ENCODE data around the gene RAD9A.

Gene RAD9A

DNA sequence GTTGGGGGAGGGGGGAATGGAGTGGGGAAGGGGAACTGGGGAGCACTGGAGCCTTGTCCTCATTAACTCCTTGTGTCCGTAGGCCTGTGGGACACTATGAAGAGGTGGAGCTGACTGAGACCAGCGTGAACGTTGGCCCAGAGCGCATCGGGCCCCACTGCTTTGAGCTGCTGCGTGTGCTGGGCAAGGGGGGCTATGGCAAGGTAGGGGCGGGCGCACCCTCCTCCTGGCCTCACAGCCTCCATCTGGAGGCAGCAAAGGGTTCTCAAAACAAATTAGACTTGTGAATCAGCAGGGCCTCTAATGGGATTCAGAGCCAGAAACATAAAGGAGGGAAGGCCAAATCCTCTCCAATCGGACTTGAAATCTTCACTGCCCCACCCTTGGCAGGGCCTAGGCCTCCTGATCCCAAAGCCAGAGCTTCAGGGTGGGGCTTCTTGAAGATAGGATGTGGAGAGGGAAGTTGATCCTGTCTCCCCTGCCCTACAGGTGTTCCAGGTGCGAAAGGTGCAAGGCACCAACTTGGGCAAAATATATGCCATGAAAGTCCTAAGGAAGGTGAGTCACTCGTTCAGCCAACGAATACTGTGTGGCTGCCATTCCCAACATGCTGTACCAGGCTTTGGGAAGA is 37.4 kb downstream of the RAD9A start:
- no peak for DNase-seq

DNA sequence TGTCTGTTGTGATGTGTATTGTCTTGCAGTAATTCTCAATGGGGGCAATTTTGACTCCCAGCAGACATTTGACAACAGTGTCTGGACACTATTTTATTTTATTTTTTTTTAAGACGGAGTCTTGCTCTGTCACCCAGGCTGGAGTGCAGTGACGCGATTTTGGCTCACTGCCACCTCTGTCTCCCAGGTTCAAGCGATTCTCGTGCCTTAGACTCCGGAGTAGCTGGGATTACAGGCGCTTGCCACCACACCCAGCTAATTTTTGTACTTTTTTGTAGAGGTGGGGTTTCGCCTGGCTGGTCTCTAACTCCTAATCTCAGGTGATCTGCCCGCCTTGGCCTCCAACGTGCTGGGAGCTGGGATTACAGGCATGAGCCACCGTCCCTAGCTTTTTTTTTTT is 37.9 kb downstream of the RAD9A start:
- DNase-seq, result no peak

DNA sequence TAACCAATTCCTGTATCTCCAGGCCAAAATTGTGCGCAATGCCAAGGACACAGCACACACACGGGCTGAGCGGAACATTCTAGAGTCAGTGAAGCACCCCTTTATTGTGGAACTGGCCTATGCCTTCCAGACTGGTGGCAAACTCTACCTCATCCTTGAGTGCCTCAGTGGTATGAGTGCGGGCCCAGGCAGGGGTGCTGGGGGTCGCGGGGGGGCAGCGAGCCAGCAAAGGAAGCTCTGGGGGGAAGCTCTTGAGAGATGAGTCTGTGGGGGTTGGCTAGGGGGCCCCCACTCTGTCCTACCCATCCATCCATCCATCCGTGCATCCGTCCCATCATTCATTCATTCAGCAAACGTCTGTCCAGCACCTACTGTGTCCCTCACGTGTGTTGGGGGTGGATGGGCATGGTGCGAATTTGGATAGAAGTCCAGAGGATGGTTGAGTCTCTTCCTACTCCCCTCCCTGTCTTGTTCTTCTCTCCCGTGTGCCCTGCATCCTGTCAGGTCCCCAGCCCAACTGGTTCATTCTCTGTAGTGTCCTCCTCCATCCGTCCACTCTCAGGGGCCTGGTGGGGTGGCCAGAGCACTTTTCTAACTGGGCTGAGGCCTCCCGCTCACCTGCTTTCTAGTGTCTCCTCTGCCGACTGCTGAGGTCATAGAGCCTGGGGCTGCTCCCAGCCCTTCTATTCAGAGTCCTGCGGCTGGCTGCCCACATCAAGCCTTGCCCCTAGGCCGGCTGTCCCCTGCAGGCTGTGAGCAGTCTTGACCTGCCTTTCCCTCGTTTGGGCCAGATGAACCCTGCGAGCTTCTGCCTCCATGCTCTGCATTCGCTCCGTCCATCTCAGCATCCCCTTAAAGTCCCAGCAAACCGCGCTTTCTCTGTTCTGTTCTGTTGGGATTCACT is 39.8 kb downstream of the RAD9A start:
- DNase-seq, result no peak

DNA sequence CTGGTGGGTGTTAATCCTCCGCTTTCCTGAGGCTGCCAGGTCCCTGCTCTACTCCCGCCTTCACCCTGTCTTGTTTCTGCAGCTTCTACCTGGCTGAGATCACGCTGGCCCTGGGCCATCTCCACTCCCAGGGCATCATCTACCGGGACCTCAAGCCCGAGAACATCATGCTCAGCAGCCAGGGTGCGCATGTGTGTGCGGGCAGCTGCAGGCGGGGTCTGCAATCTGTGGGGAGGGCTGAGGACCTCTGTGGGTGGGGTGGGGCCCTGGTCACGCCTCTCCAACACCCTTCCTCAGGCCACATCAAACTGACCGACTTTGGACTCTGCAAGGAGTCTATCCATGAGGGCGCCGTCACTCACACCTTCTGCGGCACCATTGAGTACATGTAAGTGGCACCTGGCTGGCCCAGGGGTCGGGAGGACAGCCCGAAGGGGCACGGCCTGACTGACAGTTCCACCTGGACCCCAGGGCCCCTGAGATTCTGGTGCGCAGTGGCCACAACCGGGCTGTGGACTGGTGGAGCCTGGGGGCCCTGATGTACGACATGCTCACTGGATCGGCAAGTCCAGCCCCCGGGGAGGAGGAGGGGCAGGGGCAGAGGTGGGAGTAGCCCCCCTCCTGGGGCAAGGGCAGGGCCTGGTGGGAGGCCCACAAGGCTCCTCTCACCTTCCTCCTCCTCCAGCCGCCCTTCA is 41.0 kb downstream of the RAD9A start:
- no peak for DNase-seq

DNA sequence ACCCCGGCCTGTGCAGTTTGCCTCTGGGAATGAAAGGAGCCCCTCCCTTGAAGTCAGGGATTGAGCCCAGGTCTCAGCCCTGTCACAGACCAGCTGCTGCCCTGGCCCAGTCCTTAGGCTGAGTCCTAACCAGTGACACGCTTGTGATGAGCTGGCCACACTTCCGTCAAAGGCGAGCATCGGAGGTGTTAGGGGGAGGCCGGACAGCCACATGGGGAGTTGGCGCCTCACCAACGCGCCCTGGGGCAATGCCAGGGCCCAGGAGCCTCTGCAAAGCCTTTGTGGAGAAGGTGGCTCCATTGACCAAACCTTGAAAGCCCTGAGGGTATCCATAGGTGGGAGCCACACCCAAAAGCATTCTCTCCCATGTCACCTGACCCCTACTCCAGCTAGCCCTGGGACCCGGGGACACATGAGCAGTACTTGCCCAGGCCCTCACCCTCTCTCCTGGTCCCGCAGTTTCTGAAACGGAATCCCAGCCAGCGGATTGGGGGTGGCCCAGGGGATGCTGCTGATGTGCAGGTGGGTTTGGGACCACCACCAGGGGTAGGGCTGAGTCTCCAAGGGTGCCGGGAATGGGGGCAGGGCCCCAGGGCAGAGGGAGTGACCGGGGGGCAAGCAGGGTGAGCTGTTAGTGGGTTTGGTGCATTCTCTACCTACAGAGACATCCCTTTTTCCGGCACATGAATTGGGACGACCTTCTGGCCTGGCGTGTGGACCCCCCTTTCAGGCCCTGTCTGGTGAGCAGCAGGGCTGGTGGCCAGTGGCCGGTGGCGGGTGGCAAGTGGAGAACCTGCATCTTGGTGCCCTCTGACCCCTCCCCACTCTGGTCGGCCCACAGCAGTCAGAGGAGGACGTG is 42.0 kb downstream of the RAD9A start:
- no peak for DNase-seq

DNA sequence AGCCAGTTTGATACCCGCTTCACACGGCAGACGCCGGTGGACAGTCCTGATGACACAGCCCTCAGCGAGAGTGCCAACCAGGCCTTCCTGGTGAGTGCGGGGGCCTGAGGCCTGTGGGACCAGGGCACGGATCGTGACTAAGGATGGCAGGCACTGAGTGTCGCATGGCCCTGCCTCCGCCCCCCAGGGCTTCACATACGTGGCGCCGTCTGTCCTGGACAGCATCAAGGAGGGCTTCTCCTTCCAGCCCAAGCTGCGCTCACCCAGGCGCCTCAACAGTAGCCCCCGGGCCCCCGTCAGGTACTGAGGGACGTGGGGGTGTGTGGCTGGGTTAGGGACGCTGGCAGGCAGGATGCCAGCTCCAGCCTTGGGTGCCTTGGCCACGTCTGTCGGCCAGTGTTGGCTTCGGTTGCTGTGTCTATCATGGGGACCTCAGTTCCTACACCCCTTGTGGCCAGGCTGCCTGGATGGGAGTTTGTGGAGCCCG is 42.7 kb downstream of the RAD9A start:
- DNase-seq, result no peak

DNA sequence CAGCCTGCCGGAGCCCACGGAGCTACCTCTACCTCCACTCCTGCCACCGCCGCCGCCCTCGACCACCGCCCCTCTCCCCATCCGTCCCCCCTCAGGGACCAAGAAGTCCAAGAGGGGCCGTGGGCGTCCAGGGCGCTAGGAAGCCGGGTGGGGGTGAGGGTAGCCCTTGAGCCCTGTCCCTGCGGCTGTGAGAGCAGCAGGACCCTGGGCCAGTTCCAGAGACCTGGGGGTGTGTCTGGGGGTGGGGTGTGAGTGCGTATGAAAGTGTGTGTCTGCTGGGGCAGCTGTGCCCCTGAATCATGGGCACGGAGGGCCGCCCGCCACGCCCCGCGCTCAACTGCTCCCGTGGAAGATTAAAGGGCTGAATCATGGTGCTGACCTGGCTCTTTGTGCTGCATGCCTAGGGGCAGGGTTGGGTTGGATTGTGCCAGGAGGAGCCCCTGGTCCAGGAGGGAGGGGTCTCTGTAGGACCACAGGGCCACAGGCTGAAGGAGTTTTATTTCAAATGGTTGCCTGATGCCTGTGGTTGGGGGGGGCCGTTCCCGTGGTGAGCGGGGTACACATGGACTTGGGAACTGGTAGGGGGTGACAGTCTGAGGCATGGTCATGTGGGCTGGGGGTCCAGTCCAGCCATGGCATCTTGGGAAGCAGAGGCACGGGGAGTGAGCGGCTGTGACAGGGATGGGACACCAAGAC is 43.4 kb downstream of the RAD9A start:
- no peak for DNase-seq

DNA sequence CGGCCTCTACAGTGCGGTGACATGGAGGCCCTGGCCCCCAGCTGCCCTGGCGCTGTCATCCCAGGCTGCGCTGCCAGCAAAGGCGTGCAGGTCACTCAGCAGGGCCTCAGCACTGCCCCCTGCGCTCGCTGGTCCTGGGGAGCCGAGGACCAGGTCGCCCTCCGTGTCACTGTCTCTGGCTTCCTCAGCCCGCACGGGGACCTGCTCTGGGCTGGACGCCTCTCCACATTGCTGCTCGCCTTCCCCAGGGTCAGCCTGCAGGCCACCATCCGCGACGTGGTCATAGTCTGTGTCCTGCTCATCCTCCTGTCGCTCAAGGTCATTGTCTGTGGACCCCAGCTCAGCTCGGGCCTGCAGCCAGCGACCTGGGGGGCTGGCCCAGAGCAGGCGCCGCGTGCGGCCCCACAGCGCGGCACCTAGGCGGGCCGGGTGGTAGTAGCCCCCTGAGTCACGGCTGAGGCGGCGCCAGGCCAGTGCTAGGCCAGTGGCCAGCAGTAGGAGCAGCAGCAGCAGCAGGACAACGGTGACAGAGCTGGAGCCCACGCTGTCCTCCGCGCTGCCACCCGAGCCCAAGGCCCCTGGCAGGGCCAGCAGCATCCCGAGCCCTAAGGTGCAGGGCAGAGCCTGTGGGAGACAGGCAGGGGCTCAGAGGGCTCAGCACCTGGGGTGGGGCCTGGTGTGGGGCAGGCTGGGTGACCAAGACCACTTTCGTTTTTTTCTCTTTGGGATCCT is 44.1 kb downstream of the RAD9A start:
- no peak for DNase-seq

DNA sequence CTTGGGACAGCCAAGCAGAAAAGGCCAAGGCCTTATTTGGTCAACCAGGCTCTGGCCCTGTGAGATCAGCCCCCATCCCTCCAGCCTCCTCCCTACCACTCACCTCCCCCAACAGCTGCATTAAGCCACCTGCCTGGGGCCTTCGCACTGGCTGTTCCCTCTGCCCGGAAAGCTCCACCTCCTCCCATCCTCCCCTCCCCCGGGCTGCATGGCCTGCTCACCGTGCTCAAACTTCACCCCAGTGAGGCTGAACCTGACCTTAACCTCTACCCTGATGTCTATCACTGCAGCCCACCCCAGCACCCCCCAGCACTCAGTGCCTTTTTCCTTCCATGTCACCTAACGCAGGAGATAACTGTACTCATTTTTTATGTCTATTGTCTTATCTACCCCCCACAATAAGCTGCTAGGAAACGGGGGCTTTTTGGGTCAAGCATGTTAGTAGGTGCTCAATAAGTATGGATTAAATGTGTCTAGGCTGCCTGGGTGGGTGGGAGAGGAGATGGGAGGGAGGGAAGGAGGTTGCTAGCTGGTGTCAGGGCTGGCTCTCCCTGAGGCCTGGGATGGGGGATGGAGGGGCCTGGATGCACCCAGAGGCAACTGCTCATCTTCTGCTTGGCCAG is 44.8 kb downstream of the RAD9A start:
- DNase-seq, result no peak

DNA sequence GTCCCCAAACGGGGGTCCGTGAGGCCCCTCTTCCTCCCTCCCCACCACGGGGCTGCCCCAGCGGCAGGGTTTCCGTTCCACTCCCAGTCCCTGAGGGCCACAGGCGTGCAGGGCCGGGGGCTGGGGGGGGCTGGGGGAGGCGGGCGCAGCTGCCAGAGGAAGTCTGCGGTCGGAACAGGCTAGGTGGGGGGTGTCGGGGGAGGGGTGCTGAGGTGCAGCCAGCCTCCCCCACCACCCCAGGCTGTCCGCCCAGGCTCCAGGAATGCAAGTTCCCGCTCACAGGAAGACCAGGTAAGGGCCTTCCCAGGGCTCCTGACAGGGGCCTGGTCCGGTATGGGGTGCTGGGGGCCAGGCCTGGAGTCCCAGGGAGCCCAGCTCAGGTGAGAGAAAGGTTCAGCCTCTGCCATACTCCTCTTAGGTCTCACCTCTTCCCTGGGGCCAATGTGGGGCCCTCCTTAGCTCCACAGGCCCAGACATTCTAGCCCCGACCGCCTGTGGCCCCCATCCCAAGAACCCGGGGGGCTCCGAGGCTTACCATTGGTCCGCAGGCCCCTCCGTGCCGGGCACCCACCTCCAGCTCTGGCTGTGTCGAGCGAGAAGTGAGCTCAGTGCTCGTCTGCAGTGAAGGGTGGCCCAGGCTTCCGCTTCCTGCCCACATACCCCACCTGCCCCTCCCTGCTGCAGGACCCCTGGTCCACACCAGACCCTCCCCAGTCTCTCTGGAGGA is 45.5 kb downstream of the RAD9A start, which contains the start of gene PTPRCAP:
TSS of gene PTPRCAP (minus strand) at position 601 of the 727 bp plus-strand sequence. CDS start at position 538, 63 bp downstream.
- DNase-seq, result no peak

DNA sequence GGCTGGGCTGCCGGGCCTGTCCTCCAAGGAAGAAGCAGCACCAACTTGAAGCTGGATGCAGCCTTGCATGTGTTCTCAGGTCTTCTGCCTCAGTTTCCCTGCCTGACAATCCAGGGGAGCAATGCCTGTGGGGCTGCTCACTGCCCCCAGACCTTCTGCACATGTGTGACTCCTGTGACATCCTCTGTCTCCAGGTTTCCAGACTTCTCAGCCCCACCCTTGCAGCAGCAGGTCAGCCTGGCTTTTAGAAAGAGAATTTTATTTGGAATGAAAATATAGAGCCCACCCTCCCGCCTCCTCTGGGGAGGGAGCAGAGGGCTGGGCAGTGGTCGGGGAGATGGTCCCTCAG is 46.0 kb downstream of the RAD9A start:
- no peak for DNase-seq

DNA sequence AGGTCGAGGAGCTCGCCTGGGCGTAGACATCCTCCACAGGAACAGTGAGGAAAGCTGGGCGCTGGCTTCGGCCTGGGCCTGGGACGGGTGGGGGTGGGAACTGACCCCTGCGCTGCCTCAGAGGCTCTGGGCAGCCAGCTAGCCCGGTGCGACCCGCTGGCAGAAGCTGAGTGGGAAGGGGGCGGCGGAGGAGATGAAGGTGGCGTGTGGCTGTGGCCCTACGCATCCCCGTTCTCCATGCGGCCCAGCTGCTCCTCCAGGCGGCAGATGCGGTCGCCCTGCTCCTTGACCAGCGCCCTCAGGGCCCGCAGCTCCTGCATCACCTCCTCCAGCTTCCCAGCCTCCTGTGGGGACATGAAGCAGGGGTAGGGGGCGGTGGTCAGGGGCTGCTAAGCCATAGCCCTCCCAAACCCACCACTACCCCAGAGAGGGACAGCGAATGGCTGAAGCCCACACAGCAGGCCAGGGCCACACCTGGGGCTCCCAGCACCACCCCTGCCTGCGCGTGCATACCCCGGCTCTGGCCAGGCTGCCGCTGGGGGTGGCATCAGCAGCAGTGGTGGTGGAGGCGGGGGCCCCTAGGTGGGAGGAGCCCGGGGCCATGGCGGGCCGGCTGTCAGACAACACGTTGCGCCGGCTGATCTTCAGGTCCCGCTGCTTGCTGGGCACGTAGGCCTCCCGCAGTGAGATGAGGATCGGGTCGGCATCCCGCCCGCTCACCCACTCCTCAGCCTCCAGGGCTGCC is 46.5 kb downstream of the RAD9A start:
- DNase-seq, result no peak

DNA sequence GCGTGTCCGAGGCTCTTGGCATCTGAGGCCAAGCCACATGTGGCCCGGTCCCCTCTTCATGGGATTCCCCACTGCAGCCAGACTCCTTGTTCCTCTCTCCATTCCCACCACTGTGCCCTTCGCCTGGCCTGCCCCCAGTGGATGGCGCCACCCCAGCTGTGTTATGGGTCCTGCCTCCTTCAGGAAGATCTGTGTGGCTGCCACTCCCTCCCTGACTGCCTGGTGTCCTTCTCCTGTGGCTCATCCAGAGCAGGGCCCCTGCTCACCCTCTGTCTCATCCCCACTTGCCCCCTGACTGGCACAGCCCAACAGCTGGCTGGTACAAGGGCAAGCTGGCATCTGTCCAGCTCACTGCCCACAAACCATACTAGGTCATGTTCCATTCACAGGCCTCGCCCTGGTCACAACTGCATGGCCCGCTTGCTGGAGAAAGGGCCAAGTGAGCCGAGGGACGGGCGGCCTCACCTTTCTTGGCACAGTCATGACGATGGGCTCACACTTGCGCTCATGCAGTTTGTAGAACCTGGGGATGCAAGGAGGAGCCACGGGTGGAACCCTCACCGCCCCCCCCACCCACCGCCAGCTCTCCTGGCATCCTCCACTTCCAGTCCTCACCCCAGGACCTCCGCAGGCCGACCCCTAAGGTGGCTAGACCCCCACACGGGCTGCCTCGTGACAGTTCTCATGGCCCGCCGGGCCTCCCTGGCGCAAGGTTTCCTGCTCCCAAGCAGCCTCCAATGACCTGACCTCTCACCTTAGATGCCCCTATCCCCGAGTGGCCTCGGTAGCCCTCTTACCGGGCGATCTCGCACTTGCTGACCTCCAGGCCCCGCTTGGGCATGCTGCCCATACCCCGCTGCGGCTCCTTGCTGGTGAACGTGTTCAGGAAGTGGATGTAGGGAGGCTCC is 47.8 kb downstream of the RAD9A start:
- DNase-seq, result no peak

DNA sequence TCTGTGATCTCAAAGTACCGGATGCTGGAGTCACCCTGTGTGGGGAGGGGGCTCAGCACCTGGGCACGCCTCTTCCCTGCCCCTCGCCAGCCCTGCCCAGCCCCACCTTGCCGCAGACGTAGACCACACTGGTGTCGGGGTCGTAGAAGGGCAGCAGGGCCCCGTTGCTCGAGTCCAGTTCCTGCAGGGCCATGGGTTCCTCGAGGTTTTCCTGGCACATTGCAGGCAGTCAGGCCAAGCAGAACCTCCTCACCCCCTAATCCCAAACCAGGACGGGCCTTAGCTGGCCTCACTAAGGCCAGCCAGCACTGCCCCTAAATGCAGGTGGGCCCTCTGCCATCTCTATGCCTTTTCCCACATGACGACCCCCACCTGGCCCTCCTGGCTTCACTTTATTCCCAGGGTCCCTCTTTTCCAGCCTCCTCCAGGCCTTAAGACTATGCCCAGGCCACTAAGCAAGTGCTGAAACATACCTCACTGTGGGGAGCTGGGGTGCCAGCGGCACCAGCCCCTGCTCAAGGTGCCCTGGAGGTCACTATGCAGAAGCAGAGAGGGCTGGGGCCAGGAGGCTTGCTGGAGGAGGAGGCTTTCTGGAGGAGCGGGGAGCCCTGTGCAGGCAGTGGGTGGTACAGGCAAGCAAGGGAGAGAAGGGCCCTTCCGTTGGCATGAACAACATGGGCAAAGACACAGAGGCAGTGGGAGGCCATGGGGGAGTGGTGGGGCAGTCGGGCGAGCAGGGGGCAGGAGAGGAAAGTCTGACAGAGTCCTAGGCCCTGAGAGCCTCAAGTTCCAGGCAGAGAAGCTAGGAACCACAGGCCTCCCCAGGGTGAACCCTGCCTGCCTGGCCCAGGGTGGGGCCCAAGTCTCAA is 48.7 kb downstream of the RAD9A start:
- no peak for DNase-seq

DNA sequence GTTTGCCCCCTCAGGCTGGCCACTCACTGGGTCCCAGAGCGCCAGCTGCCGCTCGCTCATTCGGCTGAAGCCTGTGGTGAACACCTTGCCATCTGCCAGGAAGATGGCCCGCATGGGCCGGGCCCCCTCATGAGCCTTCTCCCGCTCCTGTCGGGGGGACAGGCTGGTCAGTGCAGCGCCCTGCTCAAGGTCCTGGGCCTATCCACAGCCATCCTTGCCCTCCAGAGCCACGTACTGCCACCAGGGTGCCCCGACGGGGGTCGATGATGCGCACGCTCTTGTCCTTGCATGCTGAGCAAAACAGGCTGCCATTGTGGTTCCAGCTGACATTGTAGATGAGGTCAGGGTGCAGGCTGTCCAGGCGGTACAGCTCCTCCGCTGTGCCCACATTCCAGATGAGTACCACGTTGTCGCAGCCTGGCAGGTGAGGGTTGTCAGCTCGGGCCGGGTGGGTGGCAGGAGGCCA is 49.3 kb downstream of the RAD9A start:
- DNase-seq, result no peak

DNA sequence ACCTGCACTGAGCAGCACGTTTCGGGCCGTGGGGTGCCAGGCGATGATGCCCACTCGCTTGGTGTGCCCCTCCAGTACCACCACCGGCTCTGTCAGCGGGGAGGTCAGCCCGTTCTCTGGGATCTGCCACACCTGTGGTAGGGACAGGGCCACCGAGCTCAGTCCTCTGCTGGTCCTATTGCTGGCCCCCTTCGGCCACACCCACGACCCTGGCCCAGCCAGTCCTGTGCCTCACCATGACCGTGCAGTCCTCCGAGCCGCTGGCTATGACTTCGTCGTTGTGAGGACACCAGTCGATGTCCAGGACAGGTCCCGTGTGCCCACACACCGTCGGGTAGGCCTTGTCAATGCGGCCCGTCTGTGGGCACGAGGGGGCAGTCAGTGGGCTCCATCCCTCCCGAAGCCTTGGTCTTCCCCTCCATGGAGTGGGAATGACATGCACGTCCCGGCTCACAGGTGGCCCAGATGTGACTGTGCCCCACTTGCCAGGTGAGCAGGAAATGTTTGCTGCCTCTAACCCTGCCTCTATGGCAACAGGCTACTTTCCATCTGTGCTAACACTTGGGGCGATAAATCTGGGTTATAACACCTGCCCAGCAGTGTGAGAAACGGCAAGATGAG is 50.1 kb downstream of the RAD9A start:
- DNase-seq, result no peak
